Effector memory CD8-positive, alpha-beta T cell (primary cell): ENCODE results near the gene GPR37.

Experiments used
- ATAC-seq: fragments of 150-1000 bp; cut with Tn5 transposase; replicated peaks from 2 replicates; pipeline ENCODE4 v1.10.0; 2021; ENCODE audit warnings: mild to moderate bottlenecking, moderate library complexity
- DNase-seq, 3 experiments: peaks; one replicate each; pipeline ENCODE4 v3.0.0; 2021
- H3K27ac Mint-ChIP-seq, 2 donors: one replicate each; pipeline ENCODE4 v1.8.0; 2022; ENCODE audit warnings: mild to moderate bottlenecking in 2 of 2, mixed read lengths in 2 of 2, moderate library complexity in 2 of 2
- H3K27me3 Mint-ChIP-seq, 2 donors: one replicate each; pipeline ENCODE4 v1.8.0; 2022; ENCODE audit warnings: mixed read lengths in 2 of 2
- H3K36me3 Mint-ChIP-seq: one replicate; pipeline ENCODE4 v1.8.0; 2022; ENCODE audit warnings: mild to moderate bottlenecking, moderate library complexity, mixed read lengths; ENCODE audit not compliant: insufficient read depth
- H3K4me1 Mint-ChIP-seq, 2 donors: one replicate each; pipeline ENCODE4 v1.8.0; 2022; ENCODE audit warnings: low read depth in 2 of 2, mixed read lengths in 2 of 2
- H3K4me3 Mint-ChIP-seq, 2 donors: one replicate each; pipeline ENCODE4 v1.8.0; 2022; ENCODE audit warnings: mild to moderate bottlenecking in 2 of 2, mixed read lengths in 2 of 2, moderate library complexity in 2 of 2
- H3K9me3 Mint-ChIP-seq, 2 donors: one replicate each; pipeline ENCODE4 v1.8.0; 2022; ENCODE audit warnings: mixed read lengths in 2 of 2

Gene GPR37

GRCh38 chr7:124738639-124739038 lies 27.0 kb downstream of the GPR37 start:
- no peaks in the 10 kb centered on the region for H3K36me3 Mint-ChIP-seq

DNA sequence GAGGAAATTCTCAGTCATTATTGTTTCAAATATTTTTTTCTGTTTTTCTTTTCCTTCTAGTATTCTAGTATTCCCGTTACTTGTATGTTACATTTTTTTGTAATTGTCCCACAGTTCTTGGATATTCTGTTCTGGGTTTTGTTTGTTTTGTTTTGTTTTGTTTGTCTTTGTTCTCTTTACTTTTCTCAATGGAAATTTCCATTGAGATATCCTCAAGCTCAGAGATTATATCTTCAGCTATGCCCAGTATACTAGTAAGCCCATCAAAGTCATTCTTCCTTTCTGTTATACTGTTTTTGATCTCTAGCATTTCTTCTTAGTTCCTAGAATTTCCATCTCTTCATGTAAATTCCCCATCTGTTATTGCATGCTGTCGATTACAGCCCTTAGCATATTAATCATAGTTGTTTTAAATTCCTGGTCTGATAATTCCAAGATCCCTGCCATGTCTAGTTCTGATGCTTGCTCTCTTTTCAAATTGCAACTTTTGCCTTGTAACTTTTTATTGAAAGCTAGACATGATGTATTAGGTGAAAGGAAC lies 27.8 kb downstream of the GPR37 start:
- H3K36me3 Mint-ChIP-seq = no peaks in the 10 kb centered on the region
- DNase-seq = no peak
- no peaks in the 10 kb centered on the region for H3K4me1 Mint-ChIP-seq
- peaks cover 0 to 4% of the 10 kb centered on the region in 2 donors for H3K9me3 Mint-ChIP-seq
- H3K4me3 Mint-ChIP-seq = no peak overlapping the region
- ATAC-seq = no peak
- no peaks in the 10 kb centered on the region for H3K27me3 Mint-ChIP-seq
- H3K27ac Mint-ChIP-seq = no peak overlapping the region

More at GRCh38 chr7:124738639-124739038, 27.0 kb downstream of the GPR37 start:
- Mint-ChIP-seq H3K9me3 (peaks cover 0 to 2% of the 10 kb centered on the region in 2 donors), H3K27me3 (no peaks in the 10 kb centered on the region), H3K27ac (no peak overlapping the region), H3K4me3 (no peak overlapping the region), H3K4me1 (no peaks in the 10 kb centered on the region)
- no peak for DNase-seq
- ATAC-seq = no peak

- H3K4me3 Mint-ChIP-seq = no peak overlapping the region
- no peak for DNase-seq
- H3K9me3 Mint-ChIP-seq = peaks cover 9 to 20% of the 10 kb centered on the region in 2 donors
- no peak for ATAC-seq
- H3K36me3 Mint-ChIP-seq = no peaks in the 10 kb centered on the region
- H3K27me3 Mint-ChIP-seq = peaks cover 9 to 15% of the 10 kb centered on the region in 2 donors
- H3K4me1 Mint-ChIP-seq = no peaks in the 10 kb centered on the region
- no peak overlapping the region for H3K27ac Mint-ChIP-seq
Observed at GRCh38 chr7:124728610-124729009, 37.0 kb downstream of the GPR37 start.

GRCh38 chr7:124724507-124725192 lies 40.9 kb downstream of the GPR37 start:
- Mint-ChIP-seq H3K9me3 (peaks cover 0 to 2% of the 10 kb centered on the region in 2 donors), H3K4me1 (no peaks in the 10 kb centered on the region), H3K4me3 (no peak overlapping the region), H3K36me3 (no peaks in the 10 kb centered on the region), H3K27me3 (peaks cover 0 to 3% of the 10 kb centered on the region in 2 donors), H3K27ac (no peak overlapping the region)
- no peak for ATAC-seq
- DNase-seq = no peak

GRCh38 chr7:124724079-124724478 lies 41.5 kb downstream of the GPR37 start:
- H3K36me3 Mint-ChIP-seq = no peaks in the 10 kb centered on the region
- no peaks in the 10 kb centered on the region for H3K27me3 Mint-ChIP-seq
- ATAC-seq (no peak), DNase-seq (no peak)
- H3K27ac Mint-ChIP-seq = no peak overlapping the region
- H3K9me3 Mint-ChIP-seq = no peaks in the 10 kb centered on the region
- H3K4me3 Mint-ChIP-seq = no peak overlapping the region
- H3K4me1 Mint-ChIP-seq = no peaks in the 10 kb centered on the region

GRCh38 chr7:124723012-124723411 lies 42.6 kb downstream of the GPR37 start:
- Mint-ChIP-seq H3K27ac (no peak overlapping the region), H3K9me3 (no peaks in the 10 kb centered on the region)
- ATAC-seq = no peak

GRCh38 chr7:124722292-124722691 lies 43.3 kb downstream of the GPR37 start:
- no peak for ATAC-seq
- Mint-ChIP-seq H3K4me1 (no peaks in the 10 kb centered on the region), H3K27me3 (no peaks in the 10 kb centered on the region), H3K36me3 (no peaks in the 10 kb centered on the region), H3K27ac (no peak overlapping the region), H3K4me3 (no peak overlapping the region), H3K9me3 (no peaks in the 10 kb centered on the region)
- no peak for DNase-seq

More at GRCh38 chr7:124723012-124723411, 42.6 kb downstream of the GPR37 start:
- DNase-seq = no peak
- Mint-ChIP-seq H3K4me1 (no peaks in the 10 kb centered on the region), H3K4me3 (no peak overlapping the region), H3K36me3 (no peaks in the 10 kb centered on the region), H3K27me3 (no peaks in the 10 kb centered on the region)

- ATAC-seq (no peak), DNase-seq (no peak)
- Mint-ChIP-seq H3K27ac (no peak overlapping the region), H3K27me3 (no peaks in the 10 kb centered on the region), H3K9me3 (peaks cover 0 to 2% of the 10 kb centered on the region in 2 donors), H3K4me3 (no peak overlapping the region), H3K4me1 (no peaks in the 10 kb centered on the region), H3K36me3 (no peaks in the 10 kb centered on the region)
Observed at GRCh38 chr7:124720195-124720594, 45.4 kb downstream of the GPR37 start.

DNA sequence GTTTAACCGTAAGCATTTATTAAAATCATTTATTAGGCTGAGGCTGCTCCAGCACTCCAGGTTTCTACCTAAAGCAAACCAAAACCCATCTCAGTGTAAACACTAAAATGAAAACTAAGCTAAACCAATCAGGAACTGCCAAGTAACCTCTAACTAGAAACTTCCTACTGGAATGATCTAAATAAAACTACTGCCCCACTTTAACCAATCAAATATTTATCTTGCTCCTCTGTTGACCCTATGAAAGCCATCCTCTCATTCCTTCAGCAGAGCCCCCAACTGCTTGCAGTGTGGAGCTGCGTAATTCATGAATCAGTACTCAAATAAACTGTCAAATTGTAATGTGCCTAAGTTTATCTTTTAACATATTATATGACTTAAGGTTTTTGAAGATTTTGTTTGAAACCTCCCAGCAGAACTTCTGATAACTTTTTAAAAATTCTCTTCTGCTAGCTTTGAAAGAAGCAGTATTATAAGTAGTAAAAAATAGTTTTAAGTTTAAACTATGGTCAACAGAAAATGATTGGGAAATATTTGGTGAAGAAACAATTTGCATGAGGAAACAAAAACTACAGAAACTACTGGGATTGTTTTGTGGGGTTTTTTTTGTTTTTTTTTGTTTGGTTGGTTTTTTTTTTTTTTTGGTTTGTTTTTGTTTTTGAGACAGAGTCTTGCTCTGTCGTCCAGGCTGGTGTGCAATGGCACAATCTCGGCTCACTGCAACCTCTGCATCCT lies 47.4 kb downstream of the GPR37 start:
- peaks cover 0 to 4% of the 10 kb centered on the region in 2 donors for H3K9me3 Mint-ChIP-seq
- DNase-seq (no peak), ATAC-seq (no peak)
- no peaks in the 10 kb centered on the region for H3K36me3 Mint-ChIP-seq
- H3K4me3 Mint-ChIP-seq = no peak overlapping the region
- no peak overlapping the region for H3K27ac Mint-ChIP-seq
- H3K27me3 Mint-ChIP-seq = no peaks in the 10 kb centered on the region
- no peaks in the 10 kb centered on the region for H3K4me1 Mint-ChIP-seq

GRCh38 chr7:124716894-124717293 lies 48.7 kb downstream of the GPR37 start:
- DNase-seq (no peak), ATAC-seq (no peak)
- no peaks in the 10 kb centered on the region for H3K36me3 Mint-ChIP-seq
- no peaks in the 10 kb centered on the region for H3K4me1 Mint-ChIP-seq
- no peak overlapping the region for H3K4me3 Mint-ChIP-seq
- peaks cover 0 to 4% of the 10 kb centered on the region in 2 donors for H3K9me3 Mint-ChIP-seq
- H3K27me3 Mint-ChIP-seq = no peaks in the 10 kb centered on the region
- no peak overlapping the region for H3K27ac Mint-ChIP-seq

DNA sequence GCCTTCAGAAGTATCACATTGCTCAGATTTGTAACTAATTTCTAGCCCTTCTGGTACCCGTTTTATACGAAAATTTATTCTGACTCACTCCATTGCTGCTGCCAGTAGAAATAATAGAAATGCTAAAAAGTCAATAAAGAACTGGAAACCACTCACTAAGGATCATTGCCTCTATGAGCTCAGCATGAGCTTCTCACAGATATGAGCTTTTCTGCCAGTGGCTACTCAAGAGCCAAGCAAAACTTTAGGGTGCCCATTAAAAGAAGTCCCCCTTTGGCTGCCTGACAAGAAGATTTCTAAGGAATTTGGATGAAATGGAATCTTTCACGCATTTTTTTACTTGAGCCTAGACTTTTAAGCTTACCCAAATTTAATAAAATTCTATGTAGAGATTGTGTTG lies 52.5 kb downstream of the GPR37 start:
- Mint-ChIP-seq H3K27ac (no peak overlapping the region), H3K36me3 (peaks cover 1% of the 10 kb centered on the region), H3K4me1 (no peaks in the 10 kb centered on the region), H3K4me3 (no peak overlapping the region), H3K27me3 (no peaks in the 10 kb centered on the region), H3K9me3 (peaks cover 14 to 16% of the 10 kb centered on the region in 2 donors)
- ATAC-seq (no peak), DNase-seq (no peak)

GRCh38 chr7:124712017-124712416 lies 53.6 kb downstream of the GPR37 start:
- no peak overlapping the region for H3K4me3 Mint-ChIP-seq
- H3K27me3 Mint-ChIP-seq = no peaks in the 10 kb centered on the region
- peaks cover 16 to 26% of the 10 kb centered on the region in 2 donors for H3K9me3 Mint-ChIP-seq
- H3K4me1 Mint-ChIP-seq = no peaks in the 10 kb centered on the region
- DNase-seq (no peak), ATAC-seq (no peak)
- H3K36me3 Mint-ChIP-seq = peaks cover 2% of the 10 kb centered on the region
- no peak overlapping the region for H3K27ac Mint-ChIP-seq

- Mint-ChIP-seq H3K9me3 (peaks cover 6 to 10% of the 10 kb centered on the region in 2 donors), H3K4me1 (no peaks in the 10 kb centered on the region), H3K36me3 (no peaks in the 10 kb centered on the region), H3K4me3 (no peak overlapping the region), H3K27me3 (no peaks in the 10 kb centered on the region), H3K27ac (no peak overlapping the region)
- DNase-seq (no peak), ATAC-seq (no peak)
Observed at GRCh38 chr7:124702385-124702784, 63.2 kb downstream of the GPR37 start.

- Mint-ChIP-seq H3K9me3 (peaks cover 2 to 7% of the 10 kb centered on the region in 2 donors), H3K4me1 (no peaks in the 10 kb centered on the region), H3K27ac (no peak overlapping the region), H3K36me3 (no peaks in the 10 kb centered on the region), H3K4me3 (no peak overlapping the region), H3K27me3 (no peaks in the 10 kb centered on the region)
- DNase-seq (no peak), ATAC-seq (no peak)
Observed at GRCh38 chr7:124701955-124702354, 63.6 kb downstream of the GPR37 start.
